ENCODE results near the gene MAP6.

MAP6 gene

GRCh38 chr11:75665990-75666389 lies 2.8 kb downstream of the MAP6 start:
- peak in 1 of 3 experiments; percentile 35 for DNase-seq

DNA sequence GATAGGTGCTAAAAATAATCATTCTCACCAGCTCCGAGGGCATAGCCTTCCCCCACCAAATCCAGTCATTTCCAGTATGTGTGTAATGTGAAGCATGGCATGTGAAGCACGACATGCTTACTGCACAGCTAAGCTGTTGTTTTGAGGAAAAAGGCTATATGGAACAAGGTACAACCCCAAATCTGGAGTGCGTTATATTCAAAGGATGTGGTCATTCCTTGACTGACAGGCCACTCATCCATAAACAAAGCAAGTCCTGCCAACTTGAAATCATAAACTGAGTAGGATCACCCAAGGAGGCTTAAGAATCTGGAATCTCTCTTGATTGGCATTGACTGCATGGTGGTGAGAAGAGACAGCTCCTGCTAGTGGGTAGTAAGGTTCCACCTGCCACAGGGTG lies 3.7 kb downstream of the MAP6 start:
- no peak for DNase-seq

GRCh38 chr11:75664389-75664788 lies 4.4 kb downstream of the MAP6 start:
- peak in 1 of 3 experiments; percentile 30 for DNase-seq

- DNase-seq, result no peak
These were observed 5.0 kb downstream of the MAP6 start for GRCh38 chr11:75663808-75664207.

GRCh38 chr11:75659836-75660235 lies 9.0 kb downstream of the MAP6 start:
- DNase-seq, result no peak

GRCh38 chr11:75656044-75656727 lies 12.7 kb downstream of the MAP6 start:
- no peak for DNase-seq

DNA sequence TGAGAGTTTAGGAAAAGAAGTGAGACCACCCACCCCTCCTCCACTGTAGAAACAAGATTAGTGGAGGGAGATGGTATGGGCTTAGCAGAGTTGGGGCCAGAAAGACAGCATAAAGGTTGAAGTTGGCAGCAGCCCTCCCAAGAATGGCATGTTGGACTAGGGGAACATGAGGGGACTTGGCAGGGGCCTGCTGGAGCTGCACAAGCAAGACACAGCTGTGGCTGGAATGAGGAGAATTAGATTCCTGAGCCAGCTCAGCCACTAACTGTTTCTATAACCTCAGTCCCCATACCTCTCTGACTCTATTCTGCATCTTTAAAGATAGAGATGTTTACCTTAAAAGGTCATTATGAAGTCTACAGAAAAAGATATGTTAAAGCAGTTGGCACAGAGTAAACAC lies 13.2 kb downstream of the MAP6 start:
- no peak for DNase-seq

- no peak for DNase-seq
These were observed 14.5 kb downstream of the MAP6 start for GRCh38 chr11:75654314-75654713.

DNA sequence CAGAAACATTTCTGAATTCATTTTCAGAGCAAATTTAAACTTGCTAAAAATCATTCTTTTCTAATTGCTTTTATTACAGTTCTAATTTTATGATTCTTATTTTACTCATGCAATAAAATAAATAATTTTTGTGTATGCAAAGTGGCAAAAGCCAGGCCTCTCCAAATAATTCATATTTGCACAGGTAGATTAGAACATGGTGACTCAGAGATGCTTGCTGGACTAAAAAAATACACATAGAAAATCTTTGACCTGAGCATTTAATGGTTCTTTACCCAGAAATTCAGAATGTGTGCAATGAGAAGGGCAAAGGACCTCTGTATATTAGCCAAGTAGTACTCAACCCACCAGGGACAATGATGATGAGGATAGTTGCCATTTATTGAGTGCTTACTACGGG lies 15.3 kb downstream of the MAP6 start:
- no peak for DNase-seq

- DNase-seq, result no peak
These were observed 15.9 kb downstream of the MAP6 start for GRCh38 chr11:75652936-75653335.

GRCh38 chr11:75651218-75651617 lies 17.6 kb downstream of the MAP6 start:
- DNase-seq, result no peak

DNA sequence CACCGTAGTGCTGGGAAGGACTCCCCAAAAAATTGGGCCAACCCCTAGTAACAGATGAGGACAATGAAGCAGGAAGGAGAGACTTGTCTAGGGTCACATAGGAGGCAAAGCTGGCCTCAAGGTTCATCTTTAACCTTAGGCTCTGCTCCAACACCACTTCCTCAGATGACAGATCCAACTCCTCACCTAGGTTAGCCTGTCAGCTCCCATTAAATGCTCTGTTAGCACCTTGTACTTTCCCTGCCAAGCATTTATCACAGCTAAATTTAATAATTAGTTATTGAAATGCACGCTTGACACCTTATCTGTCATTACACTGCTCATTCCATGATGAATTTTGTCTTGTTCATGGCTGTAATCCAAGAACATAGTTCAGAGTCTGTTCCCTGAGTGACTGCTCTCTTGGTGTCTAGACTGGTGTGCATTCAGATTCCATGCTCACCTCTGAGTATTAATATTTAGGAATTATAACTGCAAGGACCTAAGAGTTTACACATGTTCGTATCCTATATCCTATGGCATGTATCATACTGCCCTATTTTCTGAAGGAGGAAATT lies 18.6 kb downstream of the MAP6 start:
- DNase-seq, result no peak

GRCh38 chr11:75644946-75645345 lies 23.9 kb downstream of the MAP6 start:
- DNase-seq, result no peak

DNA sequence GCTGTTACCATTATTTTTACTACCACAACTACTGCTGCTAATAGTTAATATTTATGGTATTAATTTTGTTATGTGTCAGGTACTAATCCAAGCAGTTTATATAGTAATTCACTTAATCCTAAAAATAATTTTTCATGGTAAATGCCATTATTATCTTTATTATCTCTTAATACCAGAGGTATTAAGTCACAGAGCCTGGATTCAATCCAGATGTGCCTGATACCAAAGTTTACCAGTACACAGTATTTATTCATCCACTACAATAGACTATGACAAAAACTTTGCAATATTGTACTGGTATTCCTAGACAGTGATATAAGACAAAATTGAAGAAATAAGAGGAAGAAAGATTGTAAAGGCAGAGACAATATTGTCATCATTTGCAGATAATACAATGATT lies 24.5 kb downstream of the MAP6 start:
- DNase-seq, result no peak

DNA sequence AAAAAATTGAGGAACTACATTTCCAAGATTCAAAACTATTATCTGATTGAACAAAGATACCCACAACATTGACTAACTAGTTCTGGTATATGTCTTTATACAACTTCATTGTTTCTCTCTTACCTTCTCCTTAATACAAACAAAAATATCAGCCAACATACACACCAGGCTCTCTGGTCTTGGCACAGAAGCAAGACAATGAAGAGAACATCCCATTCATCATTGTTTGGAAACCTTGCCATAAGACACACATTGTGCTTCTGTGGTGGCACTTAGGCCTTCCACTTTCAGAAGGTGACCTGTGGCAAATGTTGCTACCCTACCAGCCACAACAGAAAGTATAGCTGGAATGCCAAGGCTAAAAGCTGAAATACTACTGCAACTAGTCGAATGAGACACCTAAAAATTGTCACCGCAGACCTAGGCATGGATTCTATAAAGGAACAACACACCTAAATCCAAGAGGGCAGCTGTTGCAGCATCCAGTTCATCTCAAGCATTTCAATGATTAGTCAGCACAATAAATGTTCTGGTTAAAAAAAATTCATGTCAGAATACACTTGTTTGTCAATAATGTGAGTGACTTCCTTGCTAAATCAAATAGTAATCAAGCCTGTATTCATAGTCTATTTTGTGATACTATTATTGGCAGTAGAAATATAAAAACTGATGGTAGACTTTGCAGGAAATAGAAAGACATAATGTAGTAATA lies 26.3 kb downstream of the MAP6 start:
- DNase-seq, result no peak

DNA sequence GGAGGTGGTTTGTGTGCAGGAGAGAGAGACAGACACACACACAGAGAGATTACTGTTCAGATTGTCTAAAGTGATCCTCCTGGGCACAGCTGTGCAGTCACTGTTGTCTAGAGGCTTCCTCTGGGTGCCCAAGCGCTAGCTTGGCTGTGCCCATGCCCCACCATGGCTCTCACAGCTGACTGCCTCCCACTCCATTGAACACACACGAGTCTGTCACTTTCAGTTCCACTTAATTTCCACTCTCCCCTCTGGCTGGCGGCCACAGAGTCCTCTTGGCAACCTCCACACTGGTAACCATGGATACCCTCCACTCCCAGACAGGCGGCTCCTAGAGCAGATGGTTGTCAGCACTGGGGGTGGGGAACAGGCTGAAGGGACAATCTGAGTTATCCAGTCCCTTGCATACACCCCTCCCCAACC lies 29.1 kb downstream of the MAP6 start:
- peak; percentile 94 to 99 (median 96) for DNase-seq

DNA sequence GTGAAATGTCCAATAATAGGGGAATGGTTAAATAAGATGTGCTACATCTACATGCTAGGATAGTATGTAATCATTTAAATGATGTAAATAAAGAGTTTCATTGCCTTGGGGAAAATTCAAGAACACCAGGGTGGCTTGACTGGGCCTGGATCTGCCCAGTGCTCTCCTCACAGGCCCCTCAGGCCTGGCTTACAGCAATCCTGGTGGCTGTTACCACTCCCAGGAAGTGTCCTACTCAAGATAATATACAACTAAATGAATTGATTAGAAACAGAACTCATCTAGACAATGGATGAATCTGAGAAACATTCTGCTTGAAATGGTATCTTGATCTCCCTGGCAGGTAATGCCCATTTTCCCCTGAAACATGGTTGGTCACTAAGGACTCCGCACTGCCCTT lies 30.8 kb downstream of the MAP6 start:
- DNase-seq, result no peak

GRCh38 chr11:75635066-75635862 lies 33.6 kb downstream of the MAP6 start:
- peak; percentile 60 to 95 (median 72) for DNase-seq

- DNase-seq, result no peak
These were observed 35.3 kb downstream of the MAP6 start for GRCh38 chr11:75633409-75634066.

DNA sequence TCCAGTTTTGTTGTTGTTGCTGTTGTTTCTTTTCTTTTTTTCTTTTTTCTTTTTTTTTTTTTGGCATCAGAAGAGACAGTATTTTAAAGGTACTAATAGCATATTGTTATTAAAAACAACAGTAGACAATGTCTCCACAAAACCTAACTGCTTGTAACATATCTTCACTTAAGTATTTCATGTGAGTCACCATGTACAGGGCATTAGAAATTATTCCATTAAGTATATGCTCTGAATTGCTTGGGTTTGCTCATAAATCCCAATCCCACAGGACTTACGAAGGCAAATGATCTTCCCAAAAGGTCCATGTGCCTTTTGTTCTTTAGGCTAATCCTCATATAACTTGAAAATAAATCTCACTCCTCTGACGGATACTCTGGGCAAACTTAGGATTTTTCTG lies 35.9 kb downstream of the MAP6 start:
- no peak for DNase-seq

DNA sequence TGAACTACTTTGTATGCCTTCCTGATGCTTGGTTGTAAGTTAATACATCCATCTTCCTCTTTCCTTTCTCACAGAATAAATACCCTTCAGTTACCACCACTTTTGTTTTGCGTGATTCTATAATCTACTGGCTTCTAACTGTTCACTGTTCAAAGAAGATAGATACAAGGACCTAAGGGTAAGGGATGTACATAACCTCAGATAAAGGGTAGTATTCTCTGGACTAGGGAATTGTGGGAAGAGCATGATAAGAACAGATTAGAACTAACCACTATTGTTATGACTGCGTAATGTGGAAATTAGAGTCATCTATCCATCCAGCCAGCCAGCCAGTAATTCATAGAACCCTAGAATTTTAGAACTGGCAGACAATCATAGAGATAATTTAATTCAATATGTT lies 36.4 kb downstream of the MAP6 start:
- no peak for DNase-seq

GRCh38 chr11:75631086-75631730 lies 37.6 kb downstream of the MAP6 start:
- peak in 2 of 3 experiments; percentile 68 to 69 for DNase-seq

All from NCI-H1417 (cell line).